DOHH2 (cell line): ENCODE data around the gene IFNG.

Source experiments
- EZH2phosphoT487 ChIP-seq: fragments of 200-600 bp; sonication (generic); IDR thresholded peaks from 2 replicates; pipeline ENCODE4 v1.6.1; 2017; ENCODE audit warnings: borderline replicate concordance, mild to moderate bottlenecking, antibody characterized with exemption, low read length, moderate library complexity, mixed read lengths
- TF ChIP-seq, protein P1 (sequence below): fragments of 200-600 bp; sonication (generic); IDR thresholded peaks from one replicate; pipeline ENCODE4 v1.5.1; 2014; ENCODE audit warnings: antibody characterized with exemption, mild to moderate bottlenecking, low read depth, low read length; ENCODE audit not compliant: poor library complexity, severe bottlenecking

DNA sequence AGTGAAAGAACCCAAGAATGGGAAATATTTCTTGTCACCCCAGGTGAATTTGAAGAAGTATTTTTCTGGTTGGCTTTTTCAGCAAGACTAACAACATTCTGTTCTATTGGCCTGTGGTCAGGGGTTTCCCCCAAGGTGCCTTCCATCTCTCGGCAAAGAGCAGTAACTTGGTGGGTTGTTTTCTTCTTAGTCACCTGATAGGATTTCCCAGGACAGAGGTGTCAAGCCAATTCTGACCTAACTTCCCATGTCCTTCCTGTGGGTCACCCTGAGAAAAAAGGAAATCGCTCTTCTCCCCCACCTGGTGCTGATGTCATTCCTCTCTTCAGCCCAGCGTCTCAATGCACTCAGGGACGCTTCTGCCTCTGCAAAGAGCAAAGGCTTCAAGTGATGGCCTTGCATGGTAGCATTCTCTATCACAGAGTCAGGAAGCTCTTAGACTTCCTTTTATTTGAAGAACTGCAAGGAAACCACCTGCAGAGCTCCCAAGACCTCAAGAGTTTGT is 16.1 kb upstream of the IFNG start:
- TF ChIP-seq, protein P1, sequence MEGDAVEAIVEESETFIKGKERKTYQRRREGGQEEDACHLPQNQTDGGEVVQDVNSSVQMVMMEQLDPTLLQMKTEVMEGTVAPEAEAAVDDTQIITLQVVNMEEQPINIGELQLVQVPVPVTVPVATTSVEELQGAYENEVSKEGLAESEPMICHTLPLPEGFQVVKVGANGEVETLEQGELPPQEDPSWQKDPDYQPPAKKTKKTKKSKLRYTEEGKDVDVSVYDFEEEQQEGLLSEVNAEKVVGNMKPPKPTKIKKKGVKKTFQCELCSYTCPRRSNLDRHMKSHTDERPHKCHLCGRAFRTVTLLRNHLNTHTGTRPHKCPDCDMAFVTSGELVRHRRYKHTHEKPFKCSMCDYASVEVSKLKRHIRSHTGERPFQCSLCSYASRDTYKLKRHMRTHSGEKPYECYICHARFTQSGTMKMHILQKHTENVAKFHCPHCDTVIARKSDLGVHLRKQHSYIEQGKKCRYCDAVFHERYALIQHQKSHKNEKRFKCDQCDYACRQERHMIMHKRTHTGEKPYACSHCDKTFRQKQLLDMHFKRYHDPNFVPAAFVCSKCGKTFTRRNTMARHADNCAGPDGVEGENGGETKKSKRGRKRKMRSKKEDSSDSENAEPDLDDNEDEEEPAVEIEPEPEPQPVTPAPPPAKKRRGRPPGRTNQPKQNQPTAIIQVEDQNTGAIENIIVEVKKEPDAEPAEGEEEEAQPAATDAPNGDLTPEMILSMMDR = no peak
- no peak for TF ChIP-seq EZH2phosphoT487
